HepG2 (cell line): Measurements from ENCODE around the gene ARAP1. TPM values are rescaled to one million over a fixed set of nuclear protein-coding genes. Genes with fewer than 3 reads are reported as not detected.

Experiments
- CBX2 ChIP-seq, 2 experiments: fragments of 200-600 bp in 1 of 2; sonication (generic); formaldehyde crosslinking in 1 of 2; IDR thresholded peaks; 2 replicates each; pipeline versions ENCODE4 v1.7.0 to v1.8.1; 2018 to 2022; ENCODE audit warnings: low read depth in 2 of 2, low read length in 1 of 2, mild to moderate bottlenecking in 1 of 2, missing genetic modification reagents in 1 of 2
- FOSL1 ChIP-seq: sonication (generic); formaldehyde crosslinking; IDR thresholded peaks from 2 replicates; pipeline ENCODE4 v1.9.0; 2021; ENCODE audit warnings: missing genetic modification reagents, borderline replicate concordance
- FOXJ3 ChIP-seq: sonication (generic); formaldehyde crosslinking; IDR thresholded peaks from 2 replicates; pipeline ENCODE4 v1.4.0; 2020; ENCODE audit warnings: missing genetic modification reagents, mild to moderate bottlenecking, borderline replicate concordance
- KDM2A ChIP-seq: sonication (generic); formaldehyde crosslinking; IDR thresholded peaks from 2 replicates; pipeline ENCODE4 v1.4.0; 2020; ENCODE audit warnings: low read depth, missing genetic modification reagents, borderline replicate concordance
- MAFF ChIP-seq: IDR thresholded peaks from 2 replicates; pipeline ENCODE4 v1.6.1; 2011; ENCODE audit warnings: low read depth, low read length, improper control_type of control experiment
- MTA3 ChIP-seq: sonication (generic); formaldehyde crosslinking; IDR thresholded peaks from 2 replicates; pipeline ENCODE4 v1.4.0; 2020; ENCODE audit warnings: missing genetic modification reagents
- PRMT3 ChIP-seq: sonication (generic); formaldehyde crosslinking; IDR thresholded peaks from 2 replicates; pipeline ENCODE4 v1.8.1; 2022; ENCODE audit warnings: low read depth, mild to moderate bottlenecking, moderate library complexity, missing genetic modification reagents, borderline replicate concordance
- RFXAP ChIP-seq: sonication (generic); formaldehyde crosslinking; IDR thresholded peaks from 2 replicates; pipeline ENCODE4 v1.4.0; 2020; ENCODE audit warnings: missing genetic modification reagents, borderline replicate concordance
- SMYD3 ChIP-seq: sonication (generic); formaldehyde crosslinking; IDR thresholded peaks from 2 replicates; pipeline ENCODE4 v1.8.1; 2023; ENCODE audit warnings: mild to moderate bottlenecking, missing genetic modification reagents
- TBX2 ChIP-seq: sonication (generic); formaldehyde crosslinking; IDR thresholded peaks from 2 replicates; pipeline ENCODE4 v1.5.0; 2020; ENCODE audit warnings: missing genetic modification reagents, mild to moderate bottlenecking, borderline replicate concordance
- U2AF1 ChIP-seq: fragments of 200-400 bp; formaldehyde crosslinking; optimal IDR thresholded peaks from 2 replicates; pipeline ENCODE3; 2017; ENCODE audit warnings: mild to moderate bottlenecking, low read depth, low read length
- ZMAT3 ChIP-seq: sonication (generic); formaldehyde crosslinking; conservative IDR thresholded peaks from 2 replicates; pipeline ENCODE4 v1.7.0; 2021; ENCODE audit warnings: missing genetic modification reagents
- ZNF34 ChIP-seq: sonication (generic); formaldehyde crosslinking; IDR thresholded peaks from 2 replicates; pipeline ENCODE4 v1.4.0; 2020; ENCODE audit warnings: mild to moderate bottlenecking, missing genetic modification reagents, borderline replicate concordance
- ZNF451 ChIP-seq: sonication (generic); formaldehyde crosslinking; IDR thresholded peaks from 2 replicates; pipeline ENCODE4 v1.5.0; 2020; ENCODE audit warnings: mild to moderate bottlenecking, missing genetic modification reagents
- ZNF687 ChIP-seq: sonication (generic); formaldehyde crosslinking; IDR thresholded peaks from 2 replicates; pipeline ENCODE4 v1.5.1; 2020; ENCODE audit warnings: mild to moderate bottlenecking, missing genetic modification reagents, moderate library complexity
- ZNF740 ChIP-seq: sonication (generic); formaldehyde crosslinking; IDR thresholded peaks from 2 replicates; pipeline ENCODE4 v1.4.0; 2020; ENCODE audit warnings: missing genetic modification reagents
- ZNF749 ChIP-seq: sonication (generic); formaldehyde crosslinking; IDR thresholded peaks from 2 replicates; pipeline ENCODE4 v1.8.0; 2022; ENCODE audit warnings: mild to moderate bottlenecking, missing genetic modification reagents, moderate library complexity, borderline replicate concordance
- ZNF773 ChIP-seq: sonication (generic); formaldehyde crosslinking; IDR thresholded peaks from 2 replicates; pipeline ENCODE4 v1.4.0; 2020; ENCODE audit warnings: missing genetic modification reagents, borderline replicate concordance
- polyA plus RNA-seq, 8 experiments: library from polyadenylated mRNA; depleted of rRNA in 3 of 8; stranded (reverse) in 7 of 8; unstranded in 1 of 8; fragments of >200 nt; fragmentation: Illumina TruSeq in 4 of 8; extraction: Trizol in 4 of 8; gene quantifications; 2 replicates each; pipeline versions ENCODE4 v1.2.1 to v1.2.3, GENCODE V29; 2011 to 2016; ENCODE audit warnings: low read depth in 4 of 8, missing spikeins in 1 of 8, mixed read lengths in 1 of 8; ENCODE audit not compliant: insufficient read depth in 1 of 8
- total RNA-seq, 5 experiments: library from RNA; depleted of rRNA; stranded (reverse); fragments of >200 nt; fragmentation: Illumina TruSeq; extraction: Trizol; gene quantifications; 2 replicates each; pipeline ENCODE4 v1.2.3, GENCODE V29; 2016; ENCODE audit warnings: low read depth in 1 of 5
- TF ChIP-seq, protein P1 (sequence below): sonication (generic); formaldehyde crosslinking; IDR thresholded peaks from 2 replicates; pipeline ENCODE4 v1.5.0; 2020; ENCODE audit warnings: missing genetic modification reagents, mild to moderate bottlenecking, borderline replicate concordance
- TF ChIP-seq, protein P2 (sequence below): sonication (generic); formaldehyde crosslinking; IDR thresholded peaks from 2 replicates; pipeline ENCODE4 v1.8.1; 2023; ENCODE audit warnings: mild to moderate bottlenecking, moderate library complexity, missing genetic modification reagents
- TF ChIP-seq, protein P3 (sequence below): sonication (generic); formaldehyde crosslinking; IDR thresholded peaks from 2 replicates; pipeline ENCODE4 v1.5.0; 2020; ENCODE audit warnings: mild to moderate bottlenecking, missing genetic modification reagents

ARAP1 gene
- total and polyA plus RNA-seq, 2 of the 13 experiments (the other 11 are each of a cell fraction or from before 2014, with no cell fraction given), result 43.2 to 55.5 TPM

DNA sequence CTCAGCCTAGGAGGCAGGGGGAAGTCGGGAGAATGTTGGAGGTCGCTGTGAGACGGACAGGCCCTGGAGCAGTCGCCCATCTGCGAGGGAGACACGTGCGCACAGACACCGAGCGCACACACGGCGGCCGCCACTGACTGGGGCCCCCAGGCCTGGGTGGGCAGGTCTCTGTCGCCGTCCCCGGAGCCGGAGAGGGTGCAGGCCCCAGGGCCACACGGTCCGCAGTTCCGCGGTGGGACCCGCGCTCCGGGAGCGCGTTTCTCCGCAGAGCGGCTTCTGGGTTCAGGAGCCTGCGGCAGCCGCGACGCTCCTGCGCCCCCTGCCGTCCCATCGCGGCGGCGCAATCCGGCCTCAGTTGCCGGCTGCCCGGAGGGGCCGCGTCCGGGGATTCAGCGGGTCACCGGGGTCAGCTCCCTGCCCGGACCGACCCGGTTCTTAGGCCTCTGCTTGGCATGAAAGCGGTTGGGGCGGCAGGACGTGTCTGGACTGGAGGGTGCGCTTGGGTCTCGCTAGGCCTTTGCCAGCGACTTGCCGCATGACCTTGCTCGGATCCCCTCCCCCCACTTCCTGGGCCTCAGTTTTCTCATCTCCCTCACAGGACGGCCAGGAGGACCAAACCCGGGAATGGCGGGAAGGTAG lies 109.2 kb downstream of the ARAP1 start (continued):
- TF ChIP-seq, protein P1, sequence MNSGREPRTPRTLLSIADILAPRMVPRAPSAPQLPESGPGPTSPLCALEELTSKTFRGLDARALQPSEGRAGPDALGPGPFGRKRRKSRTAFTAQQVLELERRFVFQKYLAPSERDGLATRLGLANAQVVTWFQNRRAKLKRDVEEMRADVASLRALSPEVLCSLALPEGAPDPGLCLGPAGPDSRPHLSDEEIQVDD (CRISPR knock-in tag), result no peak
- TF ChIP-seq ZNF773 (CRISPR knock-in tag) (no peak), MTA3 (no peak), RFXAP (CRISPR knock-in tag) (no peak), FOXJ3 (CRISPR knock-in tag) (no peak), ZNF451 (CRISPR knock-in tag) (no peak), CBX2 (IDR thresholded peaks at IDR 0.05; ENCODE audit: low read depth, low read length) (no peak), CBX2 (CRISPR knock-in tag; IDR thresholded peaks at IDR 0.05; ENCODE audit: low read depth) (no peak), SMYD3 (CRISPR knock-in tag) (no peak), ZNF740 (no peak), PRMT3 (CRISPR knock-in tag) (no peak), ZNF34 (CRISPR knock-in tag) (no peak), TBX2 (peak; percentile 53; the same call in 1 of the 2 replicates), U2AF1 (no peak), ZMAT3 (CRISPR knock-in tag) (no peak), MAFF (no peak), ZNF749 (CRISPR knock-in tag) (no peak), KDM2A (CRISPR knock-in tag) (peak; percentile 80), ZNF687 (CRISPR knock-in tag) (peak; percentile 70), FOSL1 (CRISPR knock-in tag) (no peak)
- TF ChIP-seq, protein P2, sequence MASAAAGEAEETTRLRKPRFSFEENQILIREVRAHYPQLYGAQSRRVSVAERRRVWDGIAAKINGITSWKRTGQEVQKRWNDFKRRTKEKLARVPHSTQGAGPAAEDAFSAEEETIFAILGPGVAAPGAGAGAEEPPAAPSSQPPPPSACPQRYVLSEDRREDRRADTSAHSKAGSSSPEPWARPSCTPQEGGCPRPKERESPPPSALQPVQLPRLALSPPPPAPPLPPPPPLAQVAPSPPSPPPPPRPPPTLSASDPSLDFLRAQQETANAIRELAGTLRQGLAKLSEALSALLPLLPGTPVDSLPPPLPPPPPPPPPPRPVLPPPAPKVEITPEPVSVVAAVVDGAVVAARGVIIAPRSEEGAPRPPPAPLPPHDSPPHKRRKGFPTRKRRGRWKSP (CRISPR knock-in tag), result peak; percentile 70; the same call in 1 of the 2 replicates
- TF ChIP-seq, protein P3, sequence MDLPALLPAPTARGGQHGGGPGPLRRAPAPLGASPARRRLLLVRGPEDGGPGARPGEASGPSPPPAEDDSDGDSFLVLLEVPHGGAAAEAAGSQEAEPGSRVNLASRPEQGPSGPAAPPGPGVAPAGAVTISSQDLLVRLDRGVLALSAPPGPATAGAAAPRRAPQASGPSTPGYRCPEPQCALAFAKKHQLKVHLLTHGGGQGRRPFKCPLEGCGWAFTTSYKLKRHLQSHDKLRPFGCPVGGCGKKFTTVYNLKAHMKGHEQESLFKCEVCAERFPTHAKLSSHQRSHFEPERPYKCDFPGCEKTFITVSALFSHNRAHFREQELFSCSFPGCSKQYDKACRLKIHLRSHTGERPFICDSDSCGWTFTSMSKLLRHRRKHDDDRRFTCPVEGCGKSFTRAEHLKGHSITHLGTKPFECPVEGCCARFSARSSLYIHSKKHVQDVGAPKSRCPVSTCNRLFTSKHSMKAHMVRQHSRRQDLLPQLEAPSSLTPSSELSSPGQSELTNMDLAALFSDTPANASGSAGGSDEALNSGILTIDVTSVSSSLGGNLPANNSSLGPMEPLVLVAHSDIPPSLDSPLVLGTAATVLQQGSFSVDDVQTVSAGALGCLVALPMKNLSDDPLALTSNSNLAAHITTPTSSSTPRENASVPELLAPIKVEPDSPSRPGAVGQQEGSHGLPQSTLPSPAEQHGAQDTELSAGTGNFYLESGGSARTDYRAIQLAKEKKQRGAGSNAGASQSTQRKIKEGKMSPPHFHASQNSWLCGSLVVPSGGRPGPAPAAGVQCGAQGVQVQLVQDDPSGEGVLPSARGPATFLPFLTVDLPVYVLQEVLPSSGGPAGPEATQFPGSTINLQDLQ (CRISPR knock-in tag), result no peak
